ENCODE data around the gene ACKR3.

DNA sequence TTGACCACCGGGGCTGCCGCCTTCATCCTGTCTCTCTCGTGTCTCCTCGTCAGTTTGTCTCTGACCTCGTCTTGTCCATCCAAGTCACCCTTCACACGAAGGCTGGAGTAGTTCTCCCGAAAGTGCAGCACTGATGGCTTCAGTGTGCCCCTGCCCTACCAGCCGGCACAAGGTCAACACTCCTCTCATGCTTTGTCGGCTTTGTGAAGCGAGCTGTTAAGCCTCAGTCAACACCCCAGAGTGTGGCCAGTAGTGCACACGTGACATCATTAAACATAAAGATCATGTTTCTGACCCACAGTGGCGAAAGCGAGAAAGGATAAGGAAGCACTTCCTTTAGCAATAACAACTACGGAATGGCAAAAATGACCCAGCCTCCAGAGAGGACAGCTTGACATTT lies 23.2 kb downstream of the ACKR3 start:
- no peak for TF ChIP-seq POLR2A (IDR thresholded peaks at IDR 0.05; ENCODE audit: low read depth, low read length)
- no peak for TF ChIP-seq CHD1 (IDR thresholded peaks at IDR 0.05; ENCODE audit: low read depth, low read length)
- TF ChIP-seq, protein P1, sequence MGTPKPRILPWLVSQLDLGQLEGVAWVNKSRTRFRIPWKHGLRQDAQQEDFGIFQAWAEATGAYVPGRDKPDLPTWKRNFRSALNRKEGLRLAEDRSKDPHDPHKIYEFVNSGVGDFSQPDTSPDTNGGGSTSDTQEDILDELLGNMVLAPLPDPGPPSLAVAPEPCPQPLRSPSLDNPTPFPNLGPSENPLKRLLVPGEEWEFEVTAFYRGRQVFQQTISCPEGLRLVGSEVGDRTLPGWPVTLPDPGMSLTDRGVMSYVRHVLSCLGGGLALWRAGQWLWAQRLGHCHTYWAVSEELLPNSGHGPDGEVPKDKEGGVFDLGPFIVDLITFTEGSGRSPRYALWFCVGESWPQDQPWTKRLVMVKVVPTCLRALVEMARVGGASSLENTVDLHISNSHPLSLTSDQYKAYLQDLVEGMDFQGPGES (IDR thresholded peaks at IDR 0.05) = no peak
- no peak for TF ChIP-seq ZNF384 (IDR thresholded peaks at IDR 0.05; ENCODE audit: borderline replicate concordance, low read depth, low read length)
- TF ChIP-seq EZH2 (IDR thresholded peaks at IDR 0.05; ENCODE audit: borderline replicate concordance, control insufficient read depth, low read depth, low read length) = no peak
- no peak for TF ChIP-seq CTCF (IDR thresholded peaks at IDR 0.05 in 2 of 3, conservative IDR thresholded peaks at IDR 0.05 in 1 of 3; ENCODE audit: control insufficient read depth in 2 of 3, extremely low read depth in 1 of 3, insufficient read depth in 1 of 3, low read depth in 3 of 3, low read length in 3 of 3)
- no peak for TF ChIP-seq MXI1 (IDR thresholded peaks at IDR 0.05; ENCODE audit: low read depth, low read length)
- no peak for TF ChIP-seq EED (IDR thresholded peaks at IDR 0.05; ENCODE audit: low read depth)
- no peak for TF ChIP-seq CEBPB (IDR thresholded peaks at IDR 0.05; ENCODE audit: borderline replicate concordance in 1 of 2, low read depth in 2 of 2, low read length in 2 of 2)
